ENCODE results near the gene DDR2. TPM values are rescaled to one million over a fixed set of nuclear protein-coding genes. Genes with fewer than 3 reads are reported as not detected.

Gene DDR2
- total RNA-seq, 1 experiment from 2014 or later, result 1.9 TPM

DNA sequence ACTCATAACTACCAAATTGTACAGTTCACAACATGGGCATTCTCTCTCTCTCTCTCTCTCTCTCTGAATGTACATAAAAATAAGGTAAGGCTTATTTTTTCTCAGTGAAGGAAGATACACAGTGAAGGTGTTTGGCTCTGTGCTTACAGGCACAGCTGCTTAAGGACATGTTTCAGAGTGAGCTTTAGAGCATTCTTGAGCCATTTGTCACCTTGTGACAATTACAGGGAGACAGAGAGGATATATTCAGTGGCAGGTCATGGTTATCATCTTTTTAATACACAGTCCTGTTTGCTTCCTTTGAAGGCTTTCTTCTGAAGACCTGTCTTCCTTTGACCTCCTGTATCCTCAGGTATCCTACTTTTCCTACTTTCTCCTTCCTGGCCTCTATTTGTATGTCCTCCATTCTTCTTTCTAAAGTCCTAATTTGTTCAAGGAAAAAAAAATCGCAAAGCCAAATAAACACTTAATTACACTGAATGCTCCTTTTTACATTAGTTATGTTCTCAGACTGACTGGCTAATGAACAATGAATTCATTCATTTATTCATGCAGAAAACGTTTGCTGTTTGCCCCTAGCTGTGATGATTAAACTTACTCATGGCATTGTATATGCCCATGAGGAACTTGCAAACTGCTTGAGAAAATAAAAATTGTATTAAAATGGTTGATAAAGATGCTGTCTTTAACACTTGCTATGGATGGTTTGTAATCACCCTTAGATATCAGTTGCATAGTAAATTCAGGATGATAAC is 191.7 kb downstream of the DDR2 start:
- peaks cover 4% of the 10 kb centered on the region; the same call in 1 of the 2 replicates for H3K27me3 ChIP-seq (ENCODE audit: control insufficient read depth, insufficient read depth, low read length)
- ChIA-PET CTCF (interaction anchor here (0.7 kb wide), 1 partner anchor 33 kb away, joined by 3 read pairs; no protein-coding TSS in a partner anchor), POLR2A (no interaction called here)
- ATAC-seq (0 out of 2 replicates have a peak, but pooled peaks have one; percentile 31), DNase-seq (ENCODE audit: low read depth, low spot score) (no peak)
- TF ChIP-seq, protein P1, sequence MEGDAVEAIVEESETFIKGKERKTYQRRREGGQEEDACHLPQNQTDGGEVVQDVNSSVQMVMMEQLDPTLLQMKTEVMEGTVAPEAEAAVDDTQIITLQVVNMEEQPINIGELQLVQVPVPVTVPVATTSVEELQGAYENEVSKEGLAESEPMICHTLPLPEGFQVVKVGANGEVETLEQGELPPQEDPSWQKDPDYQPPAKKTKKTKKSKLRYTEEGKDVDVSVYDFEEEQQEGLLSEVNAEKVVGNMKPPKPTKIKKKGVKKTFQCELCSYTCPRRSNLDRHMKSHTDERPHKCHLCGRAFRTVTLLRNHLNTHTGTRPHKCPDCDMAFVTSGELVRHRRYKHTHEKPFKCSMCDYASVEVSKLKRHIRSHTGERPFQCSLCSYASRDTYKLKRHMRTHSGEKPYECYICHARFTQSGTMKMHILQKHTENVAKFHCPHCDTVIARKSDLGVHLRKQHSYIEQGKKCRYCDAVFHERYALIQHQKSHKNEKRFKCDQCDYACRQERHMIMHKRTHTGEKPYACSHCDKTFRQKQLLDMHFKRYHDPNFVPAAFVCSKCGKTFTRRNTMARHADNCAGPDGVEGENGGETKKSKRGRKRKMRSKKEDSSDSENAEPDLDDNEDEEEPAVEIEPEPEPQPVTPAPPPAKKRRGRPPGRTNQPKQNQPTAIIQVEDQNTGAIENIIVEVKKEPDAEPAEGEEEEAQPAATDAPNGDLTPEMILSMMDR (IDR thresholded peaks at IDR 0.05), result no peak
- TF ChIP-seq TCF7L2 (IDR thresholded peaks at IDR 0.05; ENCODE audit: low read depth, low read length) (no peak), POLR2AphosphoS5 (IDR thresholded peaks at IDR 0.05; ENCODE audit: low read depth, low read length) (no peak), SIN3A (IDR thresholded peaks at IDR 0.05; ENCODE audit: borderline replicate concordance, insufficient read depth, low read depth, low read length) (no peak)
- TF ChIP-seq, protein P2, sequence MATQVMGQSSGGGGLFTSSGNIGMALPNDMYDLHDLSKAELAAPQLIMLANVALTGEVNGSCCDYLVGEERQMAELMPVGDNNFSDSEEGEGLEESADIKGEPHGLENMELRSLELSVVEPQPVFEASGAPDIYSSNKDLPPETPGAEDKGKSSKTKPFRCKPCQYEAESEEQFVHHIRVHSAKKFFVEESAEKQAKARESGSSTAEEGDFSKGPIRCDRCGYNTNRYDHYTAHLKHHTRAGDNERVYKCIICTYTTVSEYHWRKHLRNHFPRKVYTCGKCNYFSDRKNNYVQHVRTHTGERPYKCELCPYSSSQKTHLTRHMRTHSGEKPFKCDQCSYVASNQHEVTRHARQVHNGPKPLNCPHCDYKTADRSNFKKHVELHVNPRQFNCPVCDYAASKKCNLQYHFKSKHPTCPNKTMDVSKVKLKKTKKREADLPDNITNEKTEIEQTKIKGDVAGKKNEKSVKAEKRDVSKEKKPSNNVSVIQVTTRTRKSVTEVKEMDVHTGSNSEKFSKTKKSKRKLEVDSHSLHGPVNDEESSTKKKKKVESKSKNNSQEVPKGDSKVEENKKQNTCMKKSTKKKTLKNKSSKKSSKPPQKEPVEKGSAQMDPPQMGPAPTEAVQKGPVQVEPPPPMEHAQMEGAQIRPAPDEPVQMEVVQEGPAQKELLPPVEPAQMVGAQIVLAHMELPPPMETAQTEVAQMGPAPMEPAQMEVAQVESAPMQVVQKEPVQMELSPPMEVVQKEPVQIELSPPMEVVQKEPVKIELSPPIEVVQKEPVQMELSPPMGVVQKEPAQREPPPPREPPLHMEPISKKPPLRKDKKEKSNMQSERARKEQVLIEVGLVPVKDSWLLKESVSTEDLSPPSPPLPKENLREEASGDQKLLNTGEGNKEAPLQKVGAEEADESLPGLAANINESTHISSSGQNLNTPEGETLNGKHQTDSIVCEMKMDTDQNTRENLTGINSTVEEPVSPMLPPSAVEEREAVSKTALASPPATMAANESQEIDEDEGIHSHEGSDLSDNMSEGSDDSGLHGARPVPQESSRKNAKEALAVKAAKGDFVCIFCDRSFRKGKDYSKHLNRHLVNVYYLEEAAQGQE (IDR thresholded peaks at IDR 0.05; ENCODE audit: insufficient read depth in 1 of 2, low read depth in 2 of 2, low read length in 1 of 2), result no peak
- intact Hi-C loops (cut with micrococcal nuclease; ENCODE audit: unreplicated experiment) (no loop called here), in situ Hi-C loops (cut with HindIII; ENCODE audit: low pct_unique_long_range_greater_than_20kb, low sequenced_read_pairs) (no loop called here)
- no peaks in the 10 kb centered on the region; the same call in 1 of the 2 replicates for H3K4me1 ChIP-seq (ENCODE audit: control insufficient read depth, insufficient read depth, low read length)
- no peaks in the 10 kb centered on the region for H3K36me3 ChIP-seq (ENCODE audit: control insufficient read depth, insufficient read depth, low read length)
- BruUV-seq (replicated peaks), result no TSS peak
- no peaks in the 10 kb centered on the region for H3K9me3 ChIP-seq (ENCODE audit: control insufficient read depth, insufficient read depth, low read depth, low read length)
- no peak overlapping the region for H3K27ac ChIP-seq (ENCODE audit: low read length)
- H3K4me3 ChIP-seq (ENCODE audit: low read depth in 2 of 2, low read length in 2 of 2), result no peak overlapping the region

DNA sequence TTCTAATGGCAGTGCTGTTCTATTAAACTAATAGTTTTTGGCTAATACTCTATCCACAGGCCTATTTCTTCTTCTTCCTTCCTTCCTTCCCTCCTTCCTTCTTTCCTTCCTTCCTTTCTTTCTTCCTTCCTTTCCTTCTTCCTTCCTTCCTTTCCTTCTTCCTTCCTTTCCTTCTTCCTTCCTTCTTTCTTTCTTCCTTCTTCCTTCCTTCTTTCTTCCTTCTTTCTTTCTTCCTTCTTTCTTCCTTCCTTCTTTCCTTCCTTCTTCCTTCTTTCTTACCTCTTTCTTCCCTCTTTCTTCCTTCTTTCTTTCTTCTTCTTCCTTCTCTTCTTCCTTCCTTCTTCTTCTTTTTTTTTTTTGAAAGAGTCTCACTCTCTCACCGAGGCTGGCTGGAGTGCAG is 197.0 kb downstream of the DDR2 start:
- in situ Hi-C loops (cut with HindIII; ENCODE audit: low pct_unique_long_range_greater_than_20kb, low sequenced_read_pairs) (no loop called here), intact Hi-C loops (cut with micrococcal nuclease; ENCODE audit: unreplicated experiment) (no loop called here)
- ChIA-PET POLR2A (no interaction called here), CTCF (no interaction called here)
- H3K4me1 ChIP-seq (ENCODE audit: control insufficient read depth, insufficient read depth, low read length), result no peaks in the 10 kb centered on the region
- no peaks in the 10 kb centered on the region for H3K9me3 ChIP-seq (ENCODE audit: control insufficient read depth, insufficient read depth, low read depth, low read length)
- peaks cover 7% of the 10 kb centered on the region; the same call in 1 of the 2 replicates for H3K27me3 ChIP-seq (ENCODE audit: control insufficient read depth, insufficient read depth, low read length)
- no peak overlapping the region for H3K27ac ChIP-seq (ENCODE audit: low read length)
- H3K4me3 ChIP-seq (ENCODE audit: low read depth in 2 of 2, low read length in 2 of 2), result no peak overlapping the region
- BruUV-seq (replicated peaks), result no TSS peak
- DNase-seq (ENCODE audit: low read depth, low spot score) (no peak), ATAC-seq (no peak)
- TF ChIP-seq, protein P1 (IDR thresholded peaks at IDR 0.05), result no peak
- TF ChIP-seq TCF7L2 (IDR thresholded peaks at IDR 0.05; ENCODE audit: low read depth, low read length), result no peak
- no peak for TF ChIP-seq SIN3A (IDR thresholded peaks at IDR 0.05; ENCODE audit: borderline replicate concordance, insufficient read depth, low read depth, low read length)
- TF ChIP-seq, protein P2 (IDR thresholded peaks at IDR 0.05; ENCODE audit: insufficient read depth in 1 of 2, low read depth in 2 of 2, low read length in 1 of 2), result no peak
- TF ChIP-seq POLR2AphosphoS5 (IDR thresholded peaks at IDR 0.05; ENCODE audit: low read depth, low read length), result no peak
- no peaks in the 10 kb centered on the region for H3K36me3 ChIP-seq (ENCODE audit: control insufficient read depth, insufficient read depth, low read length)
